Measurements from ENCODE around the gene PRRX2.

The PRRX2 gene

GRCh38 chr9:129626079-129626624 is 39.3 kb upstream of the PRRX2 start, which contains the start of gene NTMT1 (continued):
- TF ChIP-seq ZNF843 (tag by site-specific recombination; IDR thresholded peaks at IDR 0.05), result peak; percentile 73; the same call in 1 of the 2 replicates
- TF ChIP-seq ZNF830 (tag by site-specific recombination; IDR thresholded peaks at IDR 0.05; ENCODE audit: low read depth), result no peak
- no peak for TF ChIP-seq ZNF544 (tag by site-specific recombination; IDR thresholded peaks at IDR 0.05)
- no peak for TF ChIP-seq ZNF155 (tag by site-specific recombination; IDR thresholded peaks at IDR 0.05)
- TF ChIP-seq, protein P1, sequence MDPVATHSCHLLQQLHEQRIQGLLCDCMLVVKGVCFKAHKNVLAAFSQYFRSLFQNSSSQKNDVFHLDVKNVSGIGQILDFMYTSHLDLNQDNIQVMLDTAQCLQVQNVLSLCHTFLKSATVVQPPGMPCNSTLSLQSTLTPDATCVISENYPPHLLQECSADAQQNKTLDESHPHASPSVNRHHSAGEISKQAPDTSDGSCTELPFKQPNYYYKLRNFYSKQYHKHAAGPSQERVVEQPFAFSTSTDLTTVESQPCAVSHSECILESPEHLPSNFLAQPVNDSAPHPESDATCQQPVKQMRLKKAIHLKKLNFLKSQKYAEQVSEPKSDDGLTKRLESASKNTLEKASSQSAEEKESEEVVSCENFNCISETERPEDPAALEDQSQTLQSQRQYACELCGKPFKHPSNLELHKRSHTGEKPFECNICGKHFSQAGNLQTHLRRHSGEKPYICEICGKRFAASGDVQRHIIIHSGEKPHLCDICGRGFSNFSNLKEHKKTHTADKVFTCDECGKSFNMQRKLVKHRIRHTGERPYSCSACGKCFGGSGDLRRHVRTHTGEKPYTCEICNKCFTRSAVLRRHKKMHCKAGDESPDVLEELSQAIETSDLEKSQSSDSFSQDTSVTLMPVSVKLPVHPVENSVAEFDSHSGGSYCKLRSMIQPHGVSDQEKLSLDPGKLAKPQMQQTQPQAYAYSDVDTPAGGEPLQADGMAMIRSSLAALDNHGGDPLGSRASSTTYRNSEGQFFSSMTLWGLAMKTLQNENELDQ (tag by site-specific recombination; IDR thresholded peaks at IDR 0.05; ENCODE audit: low read depth), result no peak
- no peak for TF ChIP-seq ZNF221 (tag by site-specific recombination; IDR thresholded peaks at IDR 0.05; ENCODE audit: borderline replicate concordance)
- TF ChIP-seq ZNF701 (tag by site-specific recombination; IDR thresholded peaks at IDR 0.05), result no peak
- TF ChIP-seq REPIN1 (tag by site-specific recombination; IDR thresholded peaks at IDR 0.05; ENCODE audit: low read depth), result no peak; the same call in 1 of the 2 replicates
- TF ChIP-seq RBAK (tag by site-specific recombination; IDR thresholded peaks at IDR 0.05), result no peak
- TF ChIP-seq ZNF585B (tag by site-specific recombination; IDR thresholded peaks at IDR 0.05), result no peak
- no peak for TF ChIP-seq ZNF596 (tag by site-specific recombination; IDR thresholded peaks at IDR 0.05)
- TF ChIP-seq ZNF266 (tag by site-specific recombination; IDR thresholded peaks at IDR 0.05; ENCODE audit: low read depth), result no peak
- TF ChIP-seq ZNF211 (tag by site-specific recombination; IDR thresholded peaks at IDR 0.05; ENCODE audit: low read depth), result no peak
- no peak for TF ChIP-seq ZNF514 (tag by site-specific recombination; IDR thresholded peaks at IDR 0.05)
- peak; percentile 85 for TF ChIP-seq ZNF629 (tag by site-specific recombination; IDR thresholded peaks at IDR 0.05)
- TF ChIP-seq HOXA7 (CRISPR knock-in tag; IDR thresholded peaks at IDR 0.05; ENCODE audit: borderline replicate concordance), result no peak
- TF ChIP-seq, protein P2, sequence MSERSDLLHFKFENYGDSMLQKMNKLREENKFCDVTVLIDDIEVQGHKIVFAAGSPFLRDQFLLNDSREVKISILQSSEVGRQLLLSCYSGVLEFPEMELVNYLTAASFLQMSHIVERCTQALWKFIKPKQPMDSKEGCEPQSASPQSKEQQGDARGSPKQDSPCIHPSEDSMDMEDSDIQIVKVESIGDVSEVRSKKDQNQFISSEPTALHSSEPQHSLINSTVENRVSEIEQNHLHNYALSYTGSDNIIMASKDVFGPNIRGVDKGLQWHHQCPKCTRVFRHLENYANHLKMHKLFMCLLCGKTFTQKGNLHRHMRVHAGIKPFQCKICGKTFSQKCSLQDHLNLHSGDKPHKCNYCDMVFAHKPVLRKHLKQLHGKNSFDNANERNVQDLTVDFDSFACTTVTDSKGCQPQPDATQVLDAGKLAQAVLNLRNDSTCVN (tag by site-specific recombination; optimal IDR thresholded peaks at IDR 0.05), result peak; percentile 99
- no peak for TF ChIP-seq ZNF529 (tag by site-specific recombination; IDR thresholded peaks at IDR 0.05; ENCODE audit: insufficient replicate concordance)

DNA sequence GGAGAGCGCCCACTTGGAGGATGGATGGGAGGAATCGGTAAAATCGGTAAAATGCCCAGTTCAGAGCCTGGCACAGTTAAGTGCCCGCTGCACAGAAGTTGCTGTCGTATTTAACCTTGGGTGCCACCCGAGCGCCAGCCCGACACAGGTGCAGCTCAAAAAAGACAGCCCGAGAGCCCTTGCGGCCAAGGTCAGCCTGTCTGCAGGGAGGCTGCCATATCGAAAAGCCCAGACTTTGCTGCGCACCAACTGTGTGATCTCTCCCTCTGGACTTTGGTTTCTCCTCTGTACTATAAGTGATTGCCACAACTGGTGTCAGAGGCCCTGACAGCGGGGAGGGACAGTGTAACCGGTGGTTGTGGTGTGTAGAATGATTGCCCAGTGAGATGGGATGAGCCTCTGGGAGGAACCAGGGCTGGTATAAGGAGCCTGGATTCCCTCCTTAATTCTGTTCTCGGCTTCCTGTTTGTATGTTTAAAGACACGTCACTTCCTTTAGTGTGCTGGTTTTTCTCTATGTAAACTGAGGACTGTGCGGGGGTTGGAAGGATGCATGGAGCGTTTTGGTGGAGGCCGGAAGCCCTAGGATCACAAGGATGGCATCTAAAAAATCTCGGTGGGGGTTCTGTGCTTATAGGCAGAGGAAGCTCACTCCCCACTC is 38.7 kb upstream of the PRRX2 start:
- H3K4me3 ChIP-seq (ENCODE audit: low read depth, low read length), result peak overlapping the region; percentile 62
- no peaks in the 10 kb centered on the region for H3K9me3 ChIP-seq (ENCODE audit: control insufficient read depth, insufficient read depth, low read depth, low read length)
- peak overlapping the region; percentile 61; the same call in 1 of the 2 replicates for H3K27ac ChIP-seq (ENCODE audit: extremely low read depth, low read depth, low read length)
- ChIA-PET CTCF (interaction anchor here (1.1 to 23.4 kb wide), 5 partner anchors 12 to 492 kb away, joined by 4 to 507 read pairs (median 16); no protein-coding TSS in a partner anchor), POLR2A (interaction anchor here (0.6 to 3.7 kb wide), 10 partner anchors 12 to 516 kb away, joined by 4 to 57 read pairs (median 6); partner anchors contain the start of genes CRAT, PTGES and PTPA)
- H3K4me1 ChIP-seq (ENCODE audit: control insufficient read depth, insufficient read depth, low read length), result peaks cover 3% of the 10 kb centered on the region; the same call in 1 of the 2 replicates
- H3K36me3 ChIP-seq (ENCODE audit: control insufficient read depth in 2 of 2, insufficient read depth in 1 of 2, low read length in 2 of 2), result peaks cover 0 to 41% of the 10 kb centered on the region in 2 experiments; a peak in 1 of 3 replicates
- TF ChIP-seq TRIM28 (IDR thresholded peaks at IDR 0.05; ENCODE audit: borderline replicate concordance, low read length) (no peak), KLF7 (tag by site-specific recombination; IDR thresholded peaks at IDR 0.05; ENCODE audit: borderline replicate concordance) (no peak), ZNF155 (tag by site-specific recombination; IDR thresholded peaks at IDR 0.05) (no peak), ZFP69B (tag by site-specific recombination; IDR thresholded peaks at IDR 0.05) (no peak), EGR2 (tag by site-specific recombination; IDR thresholded peaks at IDR 0.05; ENCODE audit: low read depth) (no peak), PATZ1 (tag by site-specific recombination; IDR thresholded peaks at IDR 0.05) (no peak), ZNF629 (tag by site-specific recombination; IDR thresholded peaks at IDR 0.05) (no peak), SP2 (tag by site-specific recombination; IDR thresholded peaks at IDR 0.05) (peak; percentile 76), YY1 (tag by site-specific recombination; IDR thresholded peaks at IDR 0.05) (no peak), ZNF394 (tag by site-specific recombination; IDR thresholded peaks at IDR 0.05; ENCODE audit: borderline replicate concordance) (no peak), ZFHX2 (tag by site-specific recombination; conservative IDR thresholded peaks at IDR 0.05) (no peak), ZNF239 (tag by site-specific recombination; IDR thresholded peaks at IDR 0.05) (no peak), ZNF621 (tag by site-specific recombination; IDR thresholded peaks at IDR 0.05) (no peak), ZNF596 (tag by site-specific recombination; IDR thresholded peaks at IDR 0.05) (no peak), ZNF48 (tag by site-specific recombination; IDR thresholded peaks at IDR 0.05) (no peak)
- TF ChIP-seq, protein P3, sequence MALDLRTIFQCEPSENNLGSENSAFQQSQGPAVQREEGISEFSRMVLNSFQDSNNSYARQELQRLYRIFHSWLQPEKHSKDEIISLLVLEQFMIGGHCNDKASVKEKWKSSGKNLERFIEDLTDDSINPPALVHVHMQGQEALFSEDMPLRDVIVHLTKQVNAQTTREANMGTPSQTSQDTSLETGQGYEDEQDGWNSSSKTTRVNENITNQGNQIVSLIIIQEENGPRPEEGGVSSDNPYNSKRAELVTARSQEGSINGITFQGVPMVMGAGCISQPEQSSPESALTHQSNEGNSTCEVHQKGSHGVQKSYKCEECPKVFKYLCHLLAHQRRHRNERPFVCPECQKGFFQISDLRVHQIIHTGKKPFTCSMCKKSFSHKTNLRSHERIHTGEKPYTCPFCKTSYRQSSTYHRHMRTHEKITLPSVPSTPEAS (tag by site-specific recombination; IDR thresholded peaks at IDR 0.05), result no peak

Data from HEK293 (cell line).